Natural killer cell (primary cell): Measurements from ENCODE around the gene GDA. TPM values are rescaled to one million over a fixed set of nuclear protein-coding genes. Genes with fewer than 3 reads are reported as not detected.

Source experiments
- ATAC-seq, 3 donors: fragments of 150-1000 bp in 2 of 3; fragments of 200-7000 bp in 1 of 3; cut with Tn5 transposase; 1 replicate in 1 of 3; 2 replicates in 2 of 3; pipeline ENCODE4 v1.10.0; 2021; ENCODE audit warnings: mild to moderate bottlenecking in 2 of 3, moderate library complexity in 2 of 3
- DNase-seq, 2 donors: peaks; one replicate each; pipeline versions ENCODE4 v3.0.0 to v3.0.0-alpha.2; 2013 to 2021; ENCODE audit warnings: mixed read lengths in 1 of 2
- H3K27ac ChIP-seq: one replicate; pipeline ENCODE4 v1.5.1; 2013; ENCODE audit warnings: mild to moderate bottlenecking, low read length
- H3K27me3 ChIP-seq: one replicate; pipeline ENCODE4 v1.6.1; 2013; ENCODE audit warnings: low read length; ENCODE audit not compliant: control insufficient read depth, insufficient read depth
- H3K36me3 ChIP-seq: one replicate; pipeline ENCODE4 v1.6.1; 2013; ENCODE audit warnings: low read length; ENCODE audit not compliant: control insufficient read depth, insufficient read depth
- H3K4me1 ChIP-seq: one replicate; pipeline ENCODE4 v1.6.1; 2013; ENCODE audit warnings: low read length; ENCODE audit not compliant: control insufficient read depth, insufficient read depth
- H3K4me3 ChIP-seq: one replicate; pipeline ENCODE4 v1.5.1; 2013; ENCODE audit warnings: low read length
- H3K9me3 ChIP-seq: one replicate; pipeline ENCODE4 v1.6.1; 2013; ENCODE audit warnings: low read length; ENCODE audit not compliant: control insufficient read depth, insufficient read depth
- H3K27ac Mint-ChIP-seq, 2 donors: one replicate each; pipeline ENCODE4 v1.8.0; 2022; ENCODE audit warnings: mild to moderate bottlenecking in 2 of 2, mixed read lengths in 2 of 2, moderate library complexity in 1 of 2
- H3K27me3 Mint-ChIP-seq, 2 donors: one replicate each; pipeline ENCODE4 v1.8.0; 2022; ENCODE audit warnings: low read depth in 2 of 2, mixed read lengths in 2 of 2
- H3K36me3 Mint-ChIP-seq: one replicate; pipeline ENCODE4 v1.8.0; 2022; ENCODE audit warnings: mixed read lengths
- H3K4me1 Mint-ChIP-seq, 2 donors: one replicate each; pipeline ENCODE4 v1.8.0; 2022; ENCODE audit warnings: mixed read lengths in 2 of 2
- H3K4me3 Mint-ChIP-seq: one replicate; pipeline ENCODE4 v1.8.0; 2022; ENCODE audit warnings: mild to moderate bottlenecking, moderate library complexity, mixed read lengths
- H3K9me3 Mint-ChIP-seq, 2 donors: one replicate each; pipeline ENCODE4 v1.8.0; 2022; ENCODE audit warnings: mixed read lengths in 2 of 2
- WGBS: methylation state at CpG from one replicate; pipeline ENCODE4 v1.1.7; 2013; ENCODE audit warnings: missing lambda C conversion rate; ENCODE audit not compliant: insufficient coverage; 5-methylcytosine and 5-hydroxymethylcytosine counted together
- intact Hi-C: fragments of 100-400 bp; cut with micrococcal nuclease; formaldehyde crosslinking; loops from one replicate; pipeline ENCODE4 v1.14.2; 2022
- total RNA-seq, 4 donors: library from RNA; stranded (reverse); fragments of 120-200 nt in 1 of 4; gene quantifications; one replicate each; pipeline versions ENCODE4 v1.2.3 to v1.2.4, GENCODE V29; 2013 to 2022
- TF ChIP-seq, protein P1 (sequence below): fragments of 200-600 bp; IDR thresholded peaks from one replicate; pipeline ENCODE4 v1.8.0; 2022; ENCODE audit warnings: antibody characterized with exemption

Gene GDA
- total RNA-seq, 3 donors from 2014 or later (not counting 1 experiment from before 2014, with no cell fraction given) = not detected

GRCh38 chr9:72144756-72145492 lies 4.3 kb upstream of the GDA start:
- Mint-ChIP-seq H3K36me3 (no peaks in the 10 kb centered on the region), H3K27ac (no peak overlapping the region), H3K4me3 (no peak overlapping the region), H3K27me3 (peaks cover 20 to 27% of the 10 kb centered on the region in 2 donors), H3K4me1 (no peaks in the 10 kb centered on the region), H3K9me3 (no peaks in the 10 kb centered on the region)
- Histone ChIP-seq H3K27me3 (peaks cover 2% of the 10 kb centered on the region), H3K4me3 (no peak overlapping the region), H3K36me3 (no peaks in the 10 kb centered on the region), H3K27ac (no peak overlapping the region), H3K9me3 (no peaks in the 10 kb centered on the region), H3K4me1 (no peaks in the 10 kb centered on the region)
- 93% methylated on average over 3 of the region's 3 CpGs for WGBS
- ATAC-seq (no peak), DNase-seq (no peak)
- intact Hi-C loops = no loop called here
- TF ChIP-seq, protein P1, sequence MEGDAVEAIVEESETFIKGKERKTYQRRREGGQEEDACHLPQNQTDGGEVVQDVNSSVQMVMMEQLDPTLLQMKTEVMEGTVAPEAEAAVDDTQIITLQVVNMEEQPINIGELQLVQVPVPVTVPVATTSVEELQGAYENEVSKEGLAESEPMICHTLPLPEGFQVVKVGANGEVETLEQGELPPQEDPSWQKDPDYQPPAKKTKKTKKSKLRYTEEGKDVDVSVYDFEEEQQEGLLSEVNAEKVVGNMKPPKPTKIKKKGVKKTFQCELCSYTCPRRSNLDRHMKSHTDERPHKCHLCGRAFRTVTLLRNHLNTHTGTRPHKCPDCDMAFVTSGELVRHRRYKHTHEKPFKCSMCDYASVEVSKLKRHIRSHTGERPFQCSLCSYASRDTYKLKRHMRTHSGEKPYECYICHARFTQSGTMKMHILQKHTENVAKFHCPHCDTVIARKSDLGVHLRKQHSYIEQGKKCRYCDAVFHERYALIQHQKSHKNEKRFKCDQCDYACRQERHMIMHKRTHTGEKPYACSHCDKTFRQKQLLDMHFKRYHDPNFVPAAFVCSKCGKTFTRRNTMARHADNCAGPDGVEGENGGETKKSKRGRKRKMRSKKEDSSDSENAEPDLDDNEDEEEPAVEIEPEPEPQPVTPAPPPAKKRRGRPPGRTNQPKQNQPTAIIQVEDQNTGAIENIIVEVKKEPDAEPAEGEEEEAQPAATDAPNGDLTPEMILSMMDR = no peak

DNA sequence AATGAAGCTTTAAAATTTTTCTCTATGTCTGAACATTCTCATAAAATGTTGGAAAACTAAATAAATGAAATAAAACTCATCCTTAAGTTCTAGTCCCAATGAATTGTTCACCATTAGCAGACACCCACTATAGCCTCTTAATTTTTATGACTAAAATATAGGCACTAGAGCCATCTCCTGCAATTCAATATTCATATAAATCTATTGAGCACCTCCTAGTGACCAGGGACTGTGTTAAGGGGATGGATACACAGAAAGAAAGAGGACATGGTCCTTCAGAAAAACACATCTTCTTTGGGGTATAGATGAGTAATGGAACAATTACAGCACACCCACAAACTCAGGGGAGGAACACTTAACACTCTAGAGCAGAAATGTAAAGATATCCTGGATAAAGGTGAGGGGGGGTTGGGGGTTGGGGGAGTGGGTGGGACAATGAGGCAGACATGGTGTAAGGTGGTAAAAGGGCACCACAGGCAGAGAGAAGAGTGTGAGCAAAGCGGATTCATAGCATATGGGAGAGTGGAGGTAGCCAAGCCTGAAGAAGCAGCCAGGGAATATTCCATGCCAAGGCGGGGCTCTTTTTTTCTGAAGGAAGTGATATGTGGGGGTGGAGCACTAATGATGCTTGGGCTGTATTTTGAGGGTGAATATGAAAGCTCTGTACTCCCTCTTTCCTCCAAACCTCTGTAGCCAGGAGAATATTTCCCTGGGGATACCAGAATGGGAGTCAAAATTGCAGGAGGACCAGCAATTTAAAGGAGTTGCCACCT lies 3.3 kb upstream of the GDA start:
- no peaks in the 10 kb centered on the region for H3K4me1 ChIP-seq

GRCh38 chr9:72147676-72148075 lies 1.6 kb upstream of the GDA start:
- Mint-ChIP-seq H3K27ac (no peak overlapping the region), H3K4me1 (no peaks in the 10 kb centered on the region), H3K4me3 (no peak overlapping the region), H3K9me3 (no peaks in the 10 kb centered on the region), H3K36me3 (no peaks in the 10 kb centered on the region), H3K27me3 (peaks cover 19 to 32% of the 10 kb centered on the region in 2 donors)
- H3K27ac ChIP-seq = no peak overlapping the region
- no peaks in the 10 kb centered on the region for H3K9me3 ChIP-seq
- H3K4me1 ChIP-seq = no peaks in the 10 kb centered on the region
- H3K27me3 ChIP-seq = peaks cover 4% of the 10 kb centered on the region
- intact Hi-C loops = no loop called here
- ATAC-seq = no peak
- DNase-seq = no peak
- H3K4me3 ChIP-seq = no peak overlapping the region
- no peaks in the 10 kb centered on the region for H3K36me3 ChIP-seq
- WGBS = 81% methylated on average over 3 of the region's 5 CpGs
- TF ChIP-seq, protein P1 = no peak

More for the DNA sequence above, 3.3 kb upstream of the GDA start:
- peaks cover 4% of the 10 kb centered on the region for H3K27me3 ChIP-seq
- H3K4me1 Mint-ChIP-seq = no peaks in the 10 kb centered on the region
- no peaks in the 10 kb centered on the region for H3K36me3 ChIP-seq
- WGBS = 95% methylated on average over 2 of the region's 2 CpGs
- H3K9me3 ChIP-seq = no peaks in the 10 kb centered on the region
- no peaks in the 10 kb centered on the region for H3K36me3 Mint-ChIP-seq
- no peaks in the 10 kb centered on the region for H3K9me3 Mint-ChIP-seq
- DNase-seq (no peak), ATAC-seq (no peak)
- H3K4me3 ChIP-seq = no peak overlapping the region
- no peak overlapping the region for H3K4me3 Mint-ChIP-seq
- H3K27me3 Mint-ChIP-seq = peaks cover 18 to 32% of the 10 kb centered on the region in 2 donors
- no peak overlapping the region for H3K27ac Mint-ChIP-seq
- TF ChIP-seq, protein P1 = no peak
- intact Hi-C loops = no loop called here
- no peak overlapping the region for H3K27ac ChIP-seq
